Measurements from ENCODE around the gene UBN2. TPM values are rescaled to one million over a fixed set of nuclear protein-coding genes. Genes with fewer than 3 reads are reported as not detected.

The UBN2 gene
- total RNA-seq, 5 donors from 2014 or later (not counting 1 experiment from before 2014, with no cell fraction given) = 16.1 to 21.7 (median 17.7) TPM

GRCh38 chr7:139271718-139272628 is 40.9 kb downstream of the UBN2 start:
- H3K36me3 ChIP-seq (ENCODE audit: control insufficient read depth in 2 of 2, extremely low read depth in 1 of 2, insufficient read depth in 1 of 2, low read length in 1 of 2) = peaks cover 14 to 60% of the 10 kb centered on the region in 2 donors
- ATAC-seq (replicated peaks in 1 of 4) = no peak
- Mint-ChIP-seq H3K27ac (no peak overlapping the region), H3K4me3 (no peak overlapping the region), H3K9me3 (no peaks in the 10 kb centered on the region), H3K4me1 (no peaks in the 10 kb centered on the region), H3K27me3 (no peaks in the 10 kb centered on the region), H3K36me3 (peaks cover 53% of the 10 kb centered on the region)
- WGBS (ENCODE audit: insufficient coverage) = 98% methylated on average over 7 of the region's 17 CpGs
- DNase-seq = no peak
- no peaks in the 10 kb centered on the region for H3K27me3 ChIP-seq (replicated peaks in 1 of 2; ENCODE audit: control insufficient read depth in 2 of 2, extremely low read depth in 1 of 2, insufficient read depth in 2 of 2, low read length in 1 of 2)
- H3K4me1 ChIP-seq (ENCODE audit: control insufficient read depth in 1 of 2, extremely low read depth in 1 of 2, insufficient read depth in 2 of 2, low read length in 2 of 2) = no peaks in the 10 kb centered on the region
- CTCF ChIA-PET = no interaction called here
- H3K4me3 ChIP-seq (ENCODE audit: control insufficient read depth in 1 of 2, extremely low read depth in 1 of 2, low read length in 1 of 2) = no peak overlapping the region
- H3K9me3 ChIP-seq = no peaks in the 10 kb centered on the region
- no peak overlapping the region for H3K27ac ChIP-seq (ENCODE audit: low read length)
- POLR2A ChIA-PET = no interaction called here

- CTCF ChIA-PET = interaction anchor here in 1 of 2 donors (0.6 to 0.8 kb wide), 2 partner anchors 45 to 165 kb away, joined by 3 read pairs; no protein-coding TSS in a partner anchor
- POLR2A ChIA-PET = interaction anchor here in 1 of 2 donors (0.7 kb wide), 1 partner anchor 298 kb away, joined by 4 read pairs; no protein-coding TSS in a partner anchor
- no peak overlapping the region for H3K27ac ChIP-seq (ENCODE audit: low read length)
Observed at GRCh38 chr7:139284252-139284896, 53.3 kb downstream of the UBN2 start.

GRCh38 chr7:139286144-139286543 is 55.1 kb downstream of the UBN2 start:
- no peaks in the 10 kb centered on the region for H3K27me3 Mint-ChIP-seq
- Histone ChIP-seq H3K27me3 (replicated peaks in 1 of 2; ENCODE audit: control insufficient read depth in 2 of 2, extremely low read depth in 1 of 2, insufficient read depth in 2 of 2, low read length in 1 of 2) (no peaks in the 10 kb centered on the region), H3K27ac (ENCODE audit: low read length) (no peak overlapping the region), H3K36me3 (ENCODE audit: control insufficient read depth in 2 of 2, extremely low read depth in 1 of 2, insufficient read depth in 1 of 2, low read length in 1 of 2) (peaks cover 5 to 21% of the 10 kb centered on the region in 2 donors), H3K4me3 (ENCODE audit: control insufficient read depth in 1 of 2, extremely low read depth in 1 of 2, low read length in 1 of 2) (no peak overlapping the region), H3K4me1 (ENCODE audit: control insufficient read depth in 1 of 2, extremely low read depth in 1 of 2, insufficient read depth in 2 of 2, low read length in 2 of 2) (no peaks in the 10 kb centered on the region), H3K9me3 (no peaks in the 10 kb centered on the region)
- no peak for DNase-seq
- CTCF ChIA-PET = no interaction called here
- POLR2A ChIA-PET = no interaction called here
- 100% methylated on average over 3 of the region's 6 CpGs for WGBS (ENCODE audit: insufficient coverage)
- no peaks in the 10 kb centered on the region for H3K9me3 Mint-ChIP-seq
- ATAC-seq (replicated peaks in 1 of 4) = no peak
- H3K36me3 Mint-ChIP-seq = peaks cover 52% of the 10 kb centered on the region
- no peak overlapping the region for H3K4me3 Mint-ChIP-seq
- no peaks in the 10 kb centered on the region for H3K4me1 Mint-ChIP-seq
- no peak overlapping the region for H3K27ac Mint-ChIP-seq

More at GRCh38 chr7:139284252-139284896, 53.3 kb downstream of the UBN2 start:
- Mint-ChIP-seq H3K36me3 (peaks cover 48% of the 10 kb centered on the region), H3K4me3 (no peak overlapping the region), H3K27me3 (no peaks in the 10 kb centered on the region), H3K27ac (no peak overlapping the region), H3K4me1 (no peaks in the 10 kb centered on the region), H3K9me3 (no peaks in the 10 kb centered on the region)
- H3K4me3 ChIP-seq (ENCODE audit: control insufficient read depth in 1 of 2, extremely low read depth in 1 of 2, low read length in 1 of 2) = no peak overlapping the region
- no peaks in the 10 kb centered on the region for H3K4me1 ChIP-seq (ENCODE audit: control insufficient read depth in 1 of 2, extremely low read depth in 1 of 2, insufficient read depth in 2 of 2, low read length in 2 of 2)
- peak in 1 of 35 experiments; percentile 5 for DNase-seq
- no peaks in the 10 kb centered on the region for H3K27me3 ChIP-seq (replicated peaks in 1 of 2; ENCODE audit: control insufficient read depth in 2 of 2, extremely low read depth in 1 of 2, insufficient read depth in 2 of 2, low read length in 1 of 2)
- no peaks in the 10 kb centered on the region for H3K9me3 ChIP-seq
- H3K36me3 ChIP-seq (ENCODE audit: control insufficient read depth in 2 of 2, extremely low read depth in 1 of 2, insufficient read depth in 1 of 2, low read length in 1 of 2) = peaks cover 5 to 25% of the 10 kb centered on the region in 2 donors
- no peak for ATAC-seq (replicated peaks in 1 of 4)
- WGBS (ENCODE audit: insufficient coverage) = 96% methylated on average over 3 of the region's 5 CpGs

- 79% methylated on average over 6 of the region's 7 CpGs for WGBS (ENCODE audit: insufficient coverage)
- Mint-ChIP-seq H3K36me3 (peaks cover 40% of the 10 kb centered on the region), H3K4me3 (no peak overlapping the region), H3K9me3 (no peaks in the 10 kb centered on the region), H3K27ac (no peak overlapping the region), H3K27me3 (no peaks in the 10 kb centered on the region), H3K4me1 (no peaks in the 10 kb centered on the region)
- Histone ChIP-seq H3K4me3 (ENCODE audit: control insufficient read depth in 1 of 2, extremely low read depth in 1 of 2, low read length in 1 of 2) (no peak overlapping the region), H3K27me3 (replicated peaks in 1 of 2; ENCODE audit: control insufficient read depth in 2 of 2, extremely low read depth in 1 of 2, insufficient read depth in 2 of 2, low read length in 1 of 2) (no peaks in the 10 kb centered on the region), H3K36me3 (ENCODE audit: control insufficient read depth in 2 of 2, extremely low read depth in 1 of 2, insufficient read depth in 1 of 2, low read length in 1 of 2) (peaks cover 0 to 17% of the 10 kb centered on the region in 2 donors), H3K9me3 (no peaks in the 10 kb centered on the region), H3K4me1 (ENCODE audit: control insufficient read depth in 1 of 2, extremely low read depth in 1 of 2, insufficient read depth in 2 of 2, low read length in 2 of 2) (no peaks in the 10 kb centered on the region), H3K27ac (ENCODE audit: low read length) (no peak overlapping the region)
- ATAC-seq (replicated peaks in 1 of 4) (no peak), DNase-seq (no peak)
- POLR2A ChIA-PET = no interaction called here
- CTCF ChIA-PET = no interaction called here
Observed at GRCh38 chr7:139292821-139293220, 61.8 kb downstream of the UBN2 start.

GRCh38 chr7:139293534-139293933 is 62.5 kb downstream of the UBN2 start:
- no peak overlapping the region for H3K27ac ChIP-seq (ENCODE audit: low read length)
- 80% methylated on average over 1 of the region's 2 CpGs for WGBS (ENCODE audit: insufficient coverage)
- no peaks in the 10 kb centered on the region for H3K4me1 ChIP-seq (ENCODE audit: control insufficient read depth in 1 of 2, extremely low read depth in 1 of 2, insufficient read depth in 2 of 2, low read length in 2 of 2)
- Mint-ChIP-seq H3K4me3 (no peak overlapping the region), H3K9me3 (no peaks in the 10 kb centered on the region), H3K27me3 (no peaks in the 10 kb centered on the region), H3K27ac (no peak overlapping the region), H3K36me3 (peaks cover 36% of the 10 kb centered on the region), H3K4me1 (no peaks in the 10 kb centered on the region)
- no peak for ATAC-seq (replicated peaks in 1 of 4)
- CTCF ChIA-PET = no interaction called here
- POLR2A ChIA-PET = interaction anchor here in 1 of 2 donors (0.7 kb wide), 1 partner anchor 23 kb away, joined by 6 read pairs; no protein-coding TSS in a partner anchor
- H3K9me3 ChIP-seq = no peaks in the 10 kb centered on the region
- no peak overlapping the region for H3K4me3 ChIP-seq (ENCODE audit: control insufficient read depth in 1 of 2, extremely low read depth in 1 of 2, low read length in 1 of 2)
- H3K27me3 ChIP-seq (replicated peaks in 1 of 2; ENCODE audit: control insufficient read depth in 2 of 2, extremely low read depth in 1 of 2, insufficient read depth in 2 of 2, low read length in 1 of 2) = no peaks in the 10 kb centered on the region
- DNase-seq = no peak
- peaks cover 0 to 24% of the 10 kb centered on the region in 2 donors for H3K36me3 ChIP-seq (ENCODE audit: control insufficient read depth in 2 of 2, extremely low read depth in 1 of 2, insufficient read depth in 1 of 2, low read length in 1 of 2)

- Histone ChIP-seq H3K9me3 (no peaks in the 10 kb centered on the region), H3K27me3 (replicated peaks in 1 of 2; ENCODE audit: control insufficient read depth in 2 of 2, extremely low read depth in 1 of 2, insufficient read depth in 2 of 2, low read length in 1 of 2) (no peaks in the 10 kb centered on the region), H3K4me3 (ENCODE audit: control insufficient read depth in 1 of 2, extremely low read depth in 1 of 2, low read length in 1 of 2) (no peak overlapping the region), H3K36me3 (ENCODE audit: control insufficient read depth in 2 of 2, extremely low read depth in 1 of 2, insufficient read depth in 1 of 2, low read length in 1 of 2) (peaks cover 0 to 25% of the 10 kb centered on the region in 2 donors), H3K4me1 (ENCODE audit: control insufficient read depth in 1 of 2, extremely low read depth in 1 of 2, insufficient read depth in 2 of 2, low read length in 2 of 2) (no peaks in the 10 kb centered on the region), H3K27ac (ENCODE audit: low read length) (no peak overlapping the region)
- H3K36me3 Mint-ChIP-seq = peaks cover 39% of the 10 kb centered on the region
- no peak overlapping the region for H3K4me3 Mint-ChIP-seq
- H3K27ac Mint-ChIP-seq = no peak overlapping the region
- ATAC-seq (replicated peaks in 1 of 4) = no peak
- DNase-seq = no peak
- POLR2A ChIA-PET = interaction anchor here in 1 of 2 donors (0.6 kb wide), 1 partner anchor 1102 kb away, joined by 4 read pairs; no protein-coding TSS in a partner anchor
- CTCF ChIA-PET = no interaction called here
- no peaks in the 10 kb centered on the region for H3K27me3 Mint-ChIP-seq
- WGBS (ENCODE audit: insufficient coverage) = 100% methylated on average over 3 of the region's 4 CpGs
- H3K4me1 Mint-ChIP-seq = no peaks in the 10 kb centered on the region
- H3K9me3 Mint-ChIP-seq = no peaks in the 10 kb centered on the region
Observed at GRCh38 chr7:139294241-139294640, 63.2 kb downstream of the UBN2 start.

All from T-cell (primary cell).